GM10248 (cell line): ENCODE results near the gene ZFAND3.

Experiments used
- CTCF ChIA-PET: fragments of 300-600 bp; sonication (Branson Sonifier 250); formaldehyde crosslinking; extraction: SDS; loops from one replicate; lab custom pipeline; 2021; ENCODE audit warnings: antibody characterized with exemption; lab: Yijun Ruan, JAX
- POLR2A ChIA-PET: fragments of 350-650 bp; sonication (Branson Sonifier 250); formaldehyde crosslinking; extraction: SDS; loops from one replicate; lab custom pipeline; 2020; ENCODE audit warnings: antibody characterized with exemption; lab: Yijun Ruan, JAX
- DNase-seq: peaks from one replicate; pipeline ENCODE4 v3.0.0; 2012; ENCODE audit errors: extremely low spot score
- CTCF ChIP-seq: IDR thresholded peaks from 2 replicates; pipeline ENCODE4 v1.5.1; 2012; ENCODE audit warnings: mild to moderate bottlenecking, low read depth; ENCODE audit errors: extremely low read depth, missing control alignments, control extremely low read depth

The ZFAND3 gene

GRCh38 chr6:37871616-37872372 is 52.3 kb downstream of the ZFAND3 start:
- TF ChIP-seq CTCF = no peak
- POLR2A ChIA-PET = no interaction called here
- DNase-seq = no peak
- CTCF ChIA-PET = interaction anchor here (1.0 kb wide), 1 partner anchor 10 kb away, joined by 3 read pairs; no protein-coding TSS in a partner anchor

- TF ChIP-seq CTCF = no peak
- DNase-seq = no peak
- ChIA-PET CTCF (interaction anchor here (1.0 kb wide), 1 partner anchor 9 kb away, joined by 3 read pairs; no protein-coding TSS in a partner anchor), POLR2A (no interaction called here)
Observed at GRCh38 chr6:37872373-37872745, 52.8 kb downstream of the ZFAND3 start.

- ChIA-PET CTCF (interaction anchor here (0.6 kb wide), 1 partner anchor 83 kb away, joined by 3 read pairs; no protein-coding TSS in a partner anchor), POLR2A (no interaction called here)
- TF ChIP-seq CTCF = no peak
- DNase-seq = no peak
Observed at GRCh38 chr6:37874726-37875125, 55.2 kb downstream of the ZFAND3 start.

GRCh38 chr6:37875561-37876309 is 56.2 kb downstream of the ZFAND3 start:
- POLR2A ChIA-PET = no interaction called here
- no peak for TF ChIP-seq CTCF
- no peak for DNase-seq
- CTCF ChIA-PET = no interaction called here

- TF ChIP-seq CTCF = no peak
- CTCF ChIA-PET = no interaction called here
- no peak for DNase-seq
- POLR2A ChIA-PET = no interaction called here
Observed at GRCh38 chr6:37876843-37877242, 57.3 kb downstream of the ZFAND3 start.

- DNase-seq = no peak
- ChIA-PET POLR2A (no interaction called here), CTCF (interaction anchor here (1.0 to 2.2 kb wide), 4 partner anchors 8 to 181 kb away, joined by 3 to 8 read pairs (median 4); no protein-coding TSS in a partner anchor)
- no peak for TF ChIP-seq CTCF
Observed at GRCh38 chr6:37877373-37878149, 58.0 kb downstream of the ZFAND3 start.
